ENCODE data around the gene MOB3A. TPM values are rescaled to one million over a fixed set of nuclear protein-coding genes. Genes with fewer than 3 reads are reported as not detected.

Gene MOB3A
- total and polyA plus RNA-seq, 10 of the 15 experiments (the other 5 are each of a cell fraction or from before 2014, with no cell fraction given) = 7.5 to 229 (median 79.4) TPM

DNA sequence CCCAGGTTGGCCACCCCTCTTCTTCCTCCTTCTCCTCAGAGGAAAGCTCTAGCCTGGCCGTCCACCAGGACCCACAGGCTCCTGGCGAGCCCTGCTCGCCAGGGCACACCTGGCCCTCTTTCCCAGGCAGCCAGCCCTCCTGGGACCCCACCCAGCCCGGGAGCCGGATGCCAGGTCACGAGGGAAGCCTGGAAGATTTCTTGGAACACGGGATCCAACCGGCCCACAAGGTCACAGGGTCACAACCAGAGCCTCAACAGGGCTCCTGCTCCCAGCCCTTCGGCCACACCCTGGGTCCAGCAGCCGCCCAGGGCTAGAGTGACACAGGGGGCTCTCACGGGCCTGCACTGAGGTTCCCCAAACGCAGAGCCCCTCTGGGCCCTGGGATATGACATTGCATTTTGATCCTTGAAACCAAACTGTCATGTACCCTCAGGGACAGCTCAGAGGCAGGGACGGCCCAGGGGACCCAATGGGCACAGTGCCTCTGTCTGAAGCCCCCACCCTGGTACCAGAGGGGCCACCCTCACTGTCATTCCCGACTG, 50.6 kb downstream of the MOB3A start (continued):
- TF ChIP-seq ZBTB40 (IDR thresholded peaks at IDR 0.05; ENCODE audit: borderline replicate concordance) = no peak
- no peak for TF ChIP-seq E2F8 (IDR thresholded peaks at IDR 0.05; ENCODE audit: low read depth, partially characterized antibody)
- no peak for TF ChIP-seq ZSCAN29 (IDR thresholded peaks at IDR 0.05)
- TF ChIP-seq ZNF274 (IDR thresholded peaks at IDR 0.05; ENCODE audit: insufficient read depth, insufficient read length) = no peak
- TF ChIP-seq SIN3A (IDR thresholded peaks at IDR 0.05; ENCODE audit: low read depth, low read length) = no peak
- TF ChIP-seq NRF1 (conservative IDR thresholded peaks at IDR 0.05; ENCODE audit: low read depth, low read length) = no peak
- no peak for TF ChIP-seq SREBF2 (IDR thresholded peaks at IDR 0.05; ENCODE audit: low read length)
- TF ChIP-seq IKZF1 (conservative IDR thresholded peaks at IDR 0.05) = no peak
- no peak for TF ChIP-seq ZNF207 (IDR thresholded peaks at IDR 0.05; ENCODE audit: borderline replicate concordance)
- TF ChIP-seq SKIL (IDR thresholded peaks at IDR 0.05; ENCODE audit: low read depth, poor library complexity, severe bottlenecking) = no peak
- no peak for TF ChIP-seq RBBP5 (conservative IDR thresholded peaks at IDR 0.05)
- TF ChIP-seq CBFB (IDR thresholded peaks at IDR 0.05; ENCODE audit: low read depth) = no peak
- no peak for TF ChIP-seq HCFC1 (IDR thresholded peaks at IDR 0.05; ENCODE audit: low read length)

All from GM12878 (cell line).